RKO (cell line): Measurements from ENCODE around the gene KTN1.

Source experiments
- DNase-seq: peaks from one replicate; pipeline ENCODE4 v3.0.0-alpha.2; 2016; ENCODE audit warnings: low spot score

The KTN1 gene

DNA sequence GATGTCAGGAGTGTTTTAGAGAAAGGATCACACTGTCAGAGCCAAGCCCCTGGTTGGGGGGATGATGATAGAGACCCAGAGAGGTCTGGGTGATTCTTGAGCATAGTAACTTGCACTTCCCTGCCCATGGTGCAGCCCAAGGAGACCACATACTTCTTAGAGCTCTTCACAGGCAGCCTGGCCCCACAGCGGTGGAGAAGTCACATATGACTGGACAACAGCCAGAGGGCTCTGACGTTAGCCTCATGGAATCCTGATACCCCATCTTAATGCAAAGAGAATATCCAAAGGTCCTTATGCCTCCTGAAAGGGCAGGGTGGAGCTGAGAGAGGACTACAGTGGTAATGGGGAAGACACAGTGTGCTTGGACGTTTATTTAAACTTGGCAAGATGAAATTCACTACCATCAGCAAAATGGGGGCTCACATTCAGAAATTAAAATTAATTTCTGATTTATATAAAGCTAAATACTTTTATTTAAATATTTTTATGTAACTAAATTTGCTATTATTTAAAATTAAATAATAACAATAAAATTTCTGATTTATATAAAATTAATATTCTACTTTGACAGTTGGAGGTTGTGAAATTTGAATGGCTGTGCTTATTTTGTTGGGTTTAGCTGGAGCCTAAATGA is 131.3 kb downstream of the KTN1 start:
- no peak for DNase-seq

DNA sequence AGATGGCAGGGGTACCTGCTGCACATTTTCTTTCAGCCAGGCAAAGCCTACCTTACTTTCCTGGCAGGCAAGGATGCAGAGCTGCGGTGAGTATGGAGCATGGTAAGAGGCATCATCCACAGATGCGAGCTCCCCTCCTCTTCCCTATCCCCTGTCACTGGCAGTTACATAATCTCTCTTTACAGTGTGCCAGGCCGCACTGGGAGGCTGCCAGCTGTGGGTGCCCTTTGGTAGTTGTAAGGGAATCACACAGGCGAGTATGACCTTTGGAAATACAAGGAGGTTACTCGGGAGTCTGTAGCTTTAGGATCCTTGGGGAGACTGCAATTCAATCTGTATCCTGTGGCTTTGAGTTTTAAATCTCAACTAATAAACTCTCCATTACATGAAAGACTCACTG is 132.5 kb downstream of the KTN1 start:
- DNase-seq = no peak

GRCh38 chr14:55713486-55713885 is 133.5 kb downstream of the KTN1 start:
- DNase-seq = no peak

GRCh38 chr14:55715889-55716288 is 135.9 kb downstream of the KTN1 start:
- DNase-seq = no peak

DNA sequence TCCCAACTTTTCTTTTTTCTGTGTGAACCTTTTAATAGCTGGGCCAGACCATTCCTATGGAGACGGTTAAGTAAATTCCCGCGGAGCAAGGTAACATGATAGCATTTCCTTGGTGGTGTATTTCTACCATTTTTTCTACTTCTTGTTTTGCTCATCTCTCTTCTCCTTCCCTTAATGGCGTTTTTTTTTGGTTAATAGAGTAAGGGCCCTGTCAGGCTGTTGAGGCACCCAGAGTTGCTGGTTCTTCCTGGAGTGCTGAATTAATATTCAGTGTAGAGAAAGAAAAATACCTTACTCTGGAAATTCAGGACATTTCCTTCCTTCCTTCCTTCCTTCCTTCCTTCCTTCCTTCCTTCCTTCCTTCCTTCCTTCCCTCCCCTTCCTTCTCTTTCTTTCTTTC is 137.6 kb downstream of the KTN1 start:
- DNase-seq = no peak

GRCh38 chr14:55718551-55718950 is 138.5 kb downstream of the KTN1 start:
- DNase-seq = no peak

DNA sequence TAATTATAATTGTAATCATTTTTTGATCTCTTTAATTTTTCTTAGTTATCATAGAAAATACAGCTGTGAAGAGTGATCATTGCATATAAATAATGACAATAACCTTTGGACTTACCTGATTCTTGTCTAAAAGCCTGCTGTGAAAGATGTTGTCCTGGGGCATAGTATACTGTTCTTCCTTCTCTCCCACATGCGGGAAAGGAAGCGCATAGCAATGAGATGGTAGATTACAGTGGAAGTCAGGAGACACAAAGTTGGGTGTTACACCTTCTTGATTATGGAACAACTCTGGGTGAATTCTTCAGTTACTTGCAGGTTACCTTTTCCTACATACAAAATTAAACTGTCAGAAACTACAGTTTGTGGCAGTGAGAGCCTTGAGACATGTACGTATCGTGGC is 140.8 kb downstream of the KTN1 start:
- DNase-seq = no peak

GRCh38 chr14:55721353-55721752 is 141.3 kb downstream of the KTN1 start:
- peak; percentile 37 for DNase-seq

GRCh38 chr14:55722054-55722453 is 142.0 kb downstream of the KTN1 start:
- DNase-seq = no peak

GRCh38 chr14:55724736-55725135 is 144.7 kb downstream of the KTN1 start:
- DNase-seq = no peak

- DNase-seq = no peak
Observed at GRCh38 chr14:55730592-55731310, 150.7 kb downstream of the KTN1 start.

- no peak for DNase-seq
Observed at GRCh38 chr14:55731311-55731872, 151.4 kb downstream of the KTN1 start.

DNA sequence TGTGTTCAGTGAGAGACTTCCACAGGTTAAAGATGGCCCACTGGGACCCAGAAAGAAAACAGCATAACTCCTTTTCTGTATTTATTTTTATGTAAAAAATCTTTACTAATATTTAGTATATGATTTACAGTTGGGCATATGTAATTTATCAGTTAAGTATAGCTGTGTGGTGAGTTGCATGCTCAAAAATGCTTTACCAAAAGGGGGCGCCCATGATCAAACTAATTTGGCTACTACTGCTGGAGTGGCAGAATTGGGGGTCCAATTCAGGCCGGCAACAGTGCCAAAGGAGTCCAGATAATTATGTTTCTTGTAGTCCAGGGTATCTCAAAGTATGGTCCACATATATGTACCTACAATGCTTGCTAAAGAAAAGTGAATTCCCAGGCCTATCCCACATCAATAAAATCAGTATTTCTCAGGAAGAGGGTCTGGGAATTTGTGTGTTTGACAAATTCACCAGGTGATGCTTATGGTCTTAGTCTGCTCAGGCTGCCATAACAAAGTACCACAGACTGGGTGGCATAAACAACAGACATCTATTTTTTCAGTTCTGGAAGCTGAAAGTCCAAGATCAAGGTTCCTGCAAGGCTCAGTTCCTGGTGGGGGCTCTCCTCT is 152.0 kb downstream of the KTN1 start:
- no peak for DNase-seq

DNA sequence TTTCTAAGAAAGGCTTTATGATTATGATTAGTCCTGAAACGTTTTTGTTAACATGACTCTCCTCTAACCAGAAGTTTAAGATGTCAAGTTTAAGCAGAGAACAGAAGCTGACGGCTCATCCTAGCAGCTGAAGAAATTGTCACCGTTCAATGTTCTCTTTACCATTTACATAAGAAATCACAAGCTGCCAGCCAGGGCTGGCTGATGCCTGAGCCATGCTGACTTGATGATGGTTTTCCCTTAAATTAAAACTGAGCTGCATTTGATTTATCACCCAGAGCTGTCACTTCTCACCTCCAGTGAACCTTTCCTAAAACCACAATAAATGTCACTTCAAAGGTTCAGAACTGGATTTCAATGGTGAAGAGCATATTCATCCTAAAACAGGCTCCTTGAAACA is 153.6 kb downstream of the KTN1 start:
- no peak for DNase-seq
